ENCODE measurements around the gene SH3YL1.

SH3YL1 gene, protein sequence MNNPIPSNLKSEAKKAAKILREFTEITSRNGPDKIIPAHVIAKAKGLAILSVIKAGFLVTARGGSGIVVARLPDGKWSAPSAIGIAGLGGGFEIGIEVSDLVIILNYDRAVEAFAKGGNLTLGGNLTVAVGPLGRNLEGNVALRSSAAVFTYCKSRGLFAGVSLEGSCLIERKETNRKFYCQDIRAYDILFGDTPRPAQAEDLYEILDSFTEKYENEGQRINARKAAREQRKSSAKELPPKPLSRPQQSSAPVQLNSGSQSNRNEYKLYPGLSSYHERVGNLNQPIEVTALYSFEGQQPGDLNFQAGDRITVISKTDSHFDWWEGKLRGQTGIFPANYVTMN

DNA sequence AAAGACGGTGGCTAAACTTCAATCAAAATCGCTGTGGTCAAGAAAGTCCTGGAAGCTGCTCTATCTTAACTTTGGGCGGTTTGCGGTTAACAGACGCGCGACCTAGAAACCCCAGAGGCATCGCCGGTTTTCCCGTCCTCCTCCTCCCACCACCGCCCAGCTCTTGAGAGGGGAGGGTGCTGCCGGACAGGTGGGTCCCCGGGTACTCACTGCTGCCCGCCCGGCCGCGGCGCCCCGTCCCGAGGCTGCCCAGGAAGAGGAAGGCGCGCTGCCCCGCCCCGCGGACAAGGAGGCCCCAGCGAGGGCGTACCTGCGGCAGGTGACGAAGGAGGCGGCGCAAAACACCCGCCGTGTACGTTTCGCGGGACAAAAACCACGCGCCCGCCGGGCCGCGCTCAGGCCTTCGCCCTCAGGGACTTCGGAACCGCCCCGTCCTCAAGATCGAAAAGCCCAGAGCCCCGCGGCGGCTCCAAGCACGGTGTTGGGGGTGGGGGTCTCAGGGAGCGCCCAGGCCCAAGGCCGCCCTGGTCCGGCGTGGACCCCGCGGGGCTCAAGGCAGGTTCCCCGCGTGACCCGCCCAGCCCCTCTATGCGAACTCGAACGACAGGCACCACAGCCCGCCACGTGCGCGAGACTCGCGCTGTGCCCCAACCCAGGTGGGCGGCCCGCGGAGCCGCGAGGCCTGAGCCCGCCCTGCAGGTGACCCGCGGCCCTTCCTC, at the start of gene SH3YL1:
TSS of gene SH3YL1 (minus strand) at position 259 of the 719 bp plus-strand sequence. CDS start at position 211, 48 bp downstream.
- no peak for DNase-seq (ENCODE audit: low spot score)
- no peak for FAIRE-seq

DNA sequence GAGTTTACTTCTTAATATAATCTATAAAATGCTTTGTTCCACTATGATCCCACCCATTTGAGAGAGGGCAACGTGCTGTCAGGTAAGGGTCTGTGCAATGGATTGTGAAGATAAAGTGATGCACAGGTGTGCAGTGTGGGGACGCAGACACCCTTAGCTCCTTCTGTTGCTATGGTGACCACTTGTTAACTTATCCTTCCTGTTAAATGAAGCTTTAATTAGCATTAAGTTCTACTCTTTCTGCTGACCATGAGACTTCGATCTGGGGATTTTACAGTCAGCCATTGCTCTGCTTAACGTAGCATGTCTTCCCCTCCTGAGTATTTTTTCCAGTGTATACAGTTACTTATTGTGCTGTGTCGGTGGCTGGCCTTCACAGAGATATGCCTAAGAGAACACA, 47.2 kb upstream of the SH3YL1 start:
- DNase-seq (ENCODE audit: low spot score) (no peak), FAIRE-seq (no peak)

DNA sequence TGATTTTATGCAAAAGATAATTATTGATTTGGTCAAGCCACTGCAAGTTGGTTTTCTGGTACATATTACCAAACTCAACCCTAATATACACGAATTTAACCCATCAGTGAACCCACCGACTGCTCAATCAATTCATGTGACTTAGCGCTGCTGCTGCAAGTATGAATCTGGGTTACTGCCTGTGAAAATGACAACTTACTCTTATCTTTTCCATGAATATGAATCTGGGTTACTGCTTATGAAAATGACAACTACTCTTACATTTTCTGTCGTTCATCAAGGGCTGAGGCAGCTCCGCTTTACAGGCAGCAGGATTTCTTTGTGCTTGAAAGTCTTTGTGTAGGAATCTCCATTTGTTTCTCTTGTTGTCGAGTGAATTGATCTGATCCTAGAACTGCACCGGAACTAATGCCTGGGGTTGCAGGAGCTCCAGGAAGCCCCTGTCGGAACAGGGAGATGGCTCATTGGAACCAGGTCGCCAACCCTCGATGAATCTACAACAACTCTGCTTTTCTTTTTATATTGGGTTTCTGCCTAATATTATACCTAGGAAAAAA, 46.2 kb upstream of the SH3YL1 start:
- DNase-seq (ENCODE audit: low spot score) (no peak), FAIRE-seq (no peak)

DNA sequence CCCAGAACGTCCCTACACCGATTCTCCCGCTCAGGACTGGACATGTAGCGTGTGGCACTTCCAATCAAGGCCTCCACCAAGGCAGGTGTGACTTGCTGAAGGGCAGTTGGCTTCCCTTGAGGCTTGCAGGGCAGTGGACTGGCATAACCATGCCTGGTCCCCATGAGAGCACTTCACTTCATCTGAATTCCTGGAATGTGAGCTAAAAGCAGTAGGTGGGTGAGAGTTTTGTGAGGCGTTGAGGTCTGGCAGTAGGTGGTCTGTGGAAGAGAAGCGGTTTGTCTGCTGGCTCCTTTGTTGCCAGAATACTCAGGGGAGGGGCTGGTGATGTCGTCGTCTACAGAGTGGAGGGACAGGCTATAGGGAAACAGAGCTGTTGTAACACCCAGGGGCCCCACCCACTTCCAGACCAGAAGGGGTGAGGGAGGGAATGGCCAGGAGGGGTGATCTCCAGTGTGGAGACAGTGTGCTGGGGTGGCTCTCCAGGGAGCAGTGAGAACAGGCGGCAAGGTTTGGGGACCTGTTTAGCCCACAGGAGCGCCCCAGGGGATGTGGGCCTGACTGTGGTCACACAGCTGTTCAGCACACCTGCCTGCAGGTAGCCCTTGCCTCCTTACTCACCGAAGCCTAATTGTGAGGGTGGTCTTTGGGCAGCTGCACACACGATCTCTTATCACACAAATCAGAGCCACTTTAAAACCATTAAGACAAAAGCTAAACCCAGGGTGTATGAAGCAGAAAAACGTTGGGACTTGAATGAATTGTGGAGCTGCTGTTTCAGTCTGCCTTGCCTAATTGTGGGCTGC, 45.5 kb upstream of the SH3YL1 start:
- DNase-seq (ENCODE audit: low spot score) (no peak), FAIRE-seq (no peak)

DNA sequence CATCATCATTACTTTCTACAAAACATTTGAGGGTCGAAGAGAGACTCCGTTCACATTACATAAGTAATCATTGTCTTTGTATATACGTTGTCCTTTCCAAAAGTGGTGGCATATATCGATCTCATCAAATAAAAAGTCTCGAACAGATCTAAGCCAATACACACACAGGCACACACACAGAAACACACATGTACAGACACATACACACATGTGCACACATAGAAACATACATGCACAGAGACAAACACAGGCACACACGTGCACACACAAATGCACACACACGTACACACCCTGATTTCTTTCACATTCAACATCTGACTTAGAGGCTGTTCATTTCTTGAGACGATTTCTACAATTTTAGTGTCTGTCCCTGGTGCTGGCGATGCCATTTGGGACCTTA, 41.5 kb upstream of the SH3YL1 start:
- FAIRE-seq: no peak
- DNase-seq (ENCODE audit: low spot score): no peak

DNA sequence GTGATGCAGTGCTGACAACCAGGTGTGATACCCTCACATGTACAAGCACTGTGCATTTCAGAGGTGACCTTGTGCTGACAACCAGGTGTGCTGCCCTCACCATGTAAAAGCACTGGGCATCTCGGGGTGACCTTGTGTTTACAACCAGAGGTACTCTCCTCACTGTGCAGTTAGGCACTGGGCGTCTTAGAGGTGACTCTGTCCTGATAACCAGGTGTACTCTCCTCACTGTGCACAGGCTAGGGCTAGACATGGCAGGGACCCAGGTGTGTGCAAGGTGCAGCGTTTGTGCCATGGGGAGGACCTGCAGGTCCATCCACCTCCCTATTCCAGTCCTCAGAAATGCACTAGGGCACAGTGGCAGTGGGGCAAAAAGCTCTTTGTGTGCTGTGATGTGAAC, 32.5 kb upstream of the SH3YL1 start:
- no peak for FAIRE-seq
- no peak for DNase-seq (ENCODE audit: low spot score)

DNA sequence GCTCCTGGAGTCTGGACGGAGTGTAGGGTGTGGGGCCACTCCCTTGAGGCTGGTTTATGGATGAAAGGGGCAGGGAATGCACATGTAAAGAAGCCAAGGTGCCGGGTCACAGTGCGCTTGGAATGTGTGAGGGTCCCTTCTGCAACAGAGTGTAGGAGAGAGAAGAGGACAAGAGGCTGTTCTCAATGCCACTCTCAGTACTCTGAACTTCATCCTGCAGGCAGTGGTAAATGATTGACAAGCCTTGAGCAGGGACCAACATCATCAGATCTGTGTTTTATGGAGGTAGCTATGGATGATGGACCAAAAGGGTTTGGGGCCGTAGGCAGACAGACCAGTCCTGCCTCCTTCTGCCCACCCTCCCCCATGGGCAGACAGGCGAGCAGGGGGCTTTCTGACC, 31.3 kb upstream of the SH3YL1 start:
- FAIRE-seq (no peak), DNase-seq (ENCODE audit: low spot score) (no peak)

DNA sequence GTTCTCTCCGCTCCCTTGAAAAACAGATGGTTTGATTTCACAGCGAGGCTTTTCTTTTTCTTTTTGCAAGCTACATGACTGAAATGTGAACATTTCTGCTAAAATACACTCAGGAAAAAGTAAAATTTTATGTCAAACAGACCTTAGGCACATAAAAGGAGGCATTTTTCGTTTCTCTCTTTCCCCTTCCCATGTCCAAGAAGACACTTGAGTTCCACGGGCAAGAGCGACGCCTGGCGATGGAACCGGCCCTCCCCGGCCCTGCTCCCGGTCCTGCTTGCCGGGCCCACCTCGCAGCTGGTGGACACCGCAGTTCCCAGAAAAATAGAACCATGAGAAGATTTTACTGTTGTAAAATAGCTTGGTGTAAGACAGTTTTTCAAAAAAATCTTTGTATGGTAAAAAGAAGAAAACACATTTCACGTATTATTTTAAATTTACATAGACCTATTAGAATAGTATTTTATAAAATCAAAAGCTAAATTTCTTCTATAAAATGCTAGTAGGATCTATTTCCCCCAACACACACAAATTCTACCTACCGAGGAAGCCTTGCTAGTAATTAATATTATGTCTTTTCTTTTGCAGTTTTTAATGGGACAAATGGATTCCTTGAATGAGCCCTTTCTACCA, 26.4 kb upstream of the SH3YL1 start:
- DNase-seq (ENCODE audit: low spot score): peak; percentile 21
- FAIRE-seq: no peak

DNA sequence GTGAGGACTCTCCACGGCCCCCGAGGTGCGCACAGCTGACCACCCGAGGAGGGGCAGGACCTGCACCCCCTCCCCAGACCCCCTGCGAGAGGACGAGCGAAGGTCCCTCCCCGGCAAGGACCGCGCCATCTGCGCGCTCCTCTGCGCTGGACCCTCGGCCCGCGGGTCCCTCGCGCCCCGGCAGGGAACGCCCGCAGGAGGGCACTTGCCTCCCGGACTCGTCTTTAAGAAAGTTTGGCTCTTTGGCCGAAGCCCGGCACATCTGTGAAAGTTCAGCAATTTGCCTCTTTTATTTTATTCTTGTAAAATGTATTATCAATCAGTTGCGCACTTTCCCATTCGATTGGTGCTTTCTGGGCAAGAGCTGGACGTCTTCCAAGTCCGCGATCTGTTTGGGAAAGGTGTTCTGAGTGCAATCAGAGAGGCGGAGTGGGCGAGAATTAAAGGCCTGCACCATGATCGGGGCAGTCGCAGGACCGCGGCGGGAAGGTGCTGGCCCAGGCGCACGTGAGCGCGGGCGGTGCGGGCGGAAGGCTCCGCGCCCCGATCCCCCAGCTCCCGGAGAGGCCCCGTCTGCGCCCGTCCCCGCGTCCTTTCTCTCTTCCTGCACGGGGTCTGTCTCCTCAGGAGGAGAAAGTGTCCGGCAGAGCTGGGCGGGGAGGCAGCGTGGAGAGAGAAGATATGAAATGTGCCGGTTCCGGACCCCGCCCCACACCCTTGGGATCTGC, 25.7 kb upstream of the SH3YL1 start:
- no peak for DNase-seq (ENCODE audit: low spot score)
- no peak for FAIRE-seq

DNA sequence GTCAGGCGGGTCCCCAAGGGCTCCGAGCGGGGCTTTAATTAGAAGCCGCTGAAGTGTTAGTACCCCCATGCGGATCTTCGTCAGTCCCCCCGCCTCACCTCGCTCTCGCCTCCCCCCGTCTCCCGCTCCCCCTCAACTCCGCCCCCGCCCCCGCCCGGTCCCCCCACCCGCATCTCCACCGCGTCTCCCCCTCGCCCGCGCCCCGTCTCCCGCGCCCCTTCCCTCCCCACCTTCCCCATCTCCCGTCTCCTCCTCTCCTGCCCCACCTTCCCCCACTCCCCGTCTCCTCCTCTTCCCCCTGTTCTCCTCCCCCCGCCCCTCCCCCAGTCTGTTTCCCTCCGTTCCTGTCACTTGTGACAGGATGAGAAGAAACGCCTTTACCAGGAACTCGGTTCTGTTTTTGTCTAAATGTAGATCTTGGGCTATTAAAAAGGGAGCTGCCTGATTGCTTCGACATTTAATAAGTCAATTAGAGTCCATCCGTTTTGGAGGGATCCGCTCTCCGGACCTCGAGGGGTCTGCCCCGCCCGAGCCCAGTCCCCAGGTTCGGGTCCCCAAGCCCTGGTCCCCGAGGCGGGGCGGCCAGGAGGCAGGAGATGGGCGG, 25.0 kb upstream of the SH3YL1 start:
- DNase-seq (ENCODE audit: low spot score) (no peak), FAIRE-seq (no peak)

DNA sequence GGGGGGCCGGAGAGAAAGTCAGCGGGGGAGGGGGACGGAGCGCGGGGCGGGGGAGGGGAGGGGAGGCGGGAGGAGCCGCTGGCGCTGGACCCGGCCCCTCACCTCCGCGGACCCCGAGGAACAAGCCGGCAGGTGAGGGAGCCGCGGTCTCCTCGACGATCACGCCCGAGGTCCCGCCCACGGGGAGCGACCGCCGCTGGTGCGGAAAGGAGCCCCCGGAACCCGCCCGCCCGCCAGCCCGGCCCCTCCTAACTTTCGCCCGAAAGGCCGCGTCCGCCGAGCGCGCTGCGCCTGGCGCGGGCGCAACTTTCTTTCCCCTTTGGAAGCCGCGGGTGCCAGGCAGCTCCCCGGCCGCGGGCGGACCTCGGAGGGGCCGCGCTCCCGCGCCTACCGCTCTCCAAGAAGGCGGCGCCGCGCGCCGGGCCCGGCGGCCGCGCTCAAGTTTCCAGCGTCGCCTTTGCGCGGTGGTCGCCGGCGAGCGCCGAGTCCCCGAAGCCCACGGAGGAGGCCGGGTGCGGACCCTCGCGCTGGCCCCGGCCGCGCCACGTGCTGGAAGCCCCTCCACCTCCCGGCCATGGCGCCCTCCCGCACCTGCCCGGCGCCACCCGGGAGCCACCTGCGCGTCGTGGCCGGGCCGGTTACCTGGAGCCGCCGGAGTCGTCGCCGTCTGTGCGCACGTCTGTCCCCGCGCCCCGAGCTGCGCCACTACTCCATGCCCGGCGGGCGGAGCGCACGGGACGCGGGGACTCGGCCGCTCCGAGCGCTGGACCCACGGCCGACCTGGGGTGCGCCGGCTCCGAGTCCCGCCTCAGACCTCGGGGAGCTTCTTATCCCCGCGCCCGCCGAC, 24.3 kb upstream of the SH3YL1 start, which contains the start of gene ALKAL2:
TSS of gene ALKAL2 (minus strand) at position 181 of the 847 bp plus-strand sequence. CDS start 256 bp downstream, outside the sequence.
- no peak for DNase-seq (ENCODE audit: low spot score)
- no peak for FAIRE-seq

DNA sequence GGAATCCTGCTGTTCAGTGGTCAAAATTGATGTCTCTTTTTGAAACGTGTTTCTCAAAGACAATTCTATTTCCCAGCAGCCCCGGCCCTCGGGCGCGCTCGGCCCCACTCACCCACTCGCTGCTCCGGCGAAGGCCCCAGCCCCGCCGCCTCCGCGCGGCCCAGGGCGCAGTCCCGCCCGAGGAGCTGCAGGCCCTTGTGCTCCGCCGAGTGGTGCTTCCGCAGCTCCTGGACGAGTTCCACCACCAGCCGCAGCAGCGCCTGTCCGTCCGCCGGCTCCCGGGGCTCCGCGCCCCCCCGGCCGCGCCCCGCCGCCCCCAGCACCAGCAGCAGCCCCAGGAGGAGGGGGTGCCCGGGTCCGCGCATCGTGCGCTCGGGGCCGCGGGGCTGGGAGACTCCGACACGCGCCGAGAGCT, 23.6 kb upstream of the SH3YL1 start:
- FAIRE-seq (no peak), DNase-seq (ENCODE audit: low spot score) (no peak)

DNA sequence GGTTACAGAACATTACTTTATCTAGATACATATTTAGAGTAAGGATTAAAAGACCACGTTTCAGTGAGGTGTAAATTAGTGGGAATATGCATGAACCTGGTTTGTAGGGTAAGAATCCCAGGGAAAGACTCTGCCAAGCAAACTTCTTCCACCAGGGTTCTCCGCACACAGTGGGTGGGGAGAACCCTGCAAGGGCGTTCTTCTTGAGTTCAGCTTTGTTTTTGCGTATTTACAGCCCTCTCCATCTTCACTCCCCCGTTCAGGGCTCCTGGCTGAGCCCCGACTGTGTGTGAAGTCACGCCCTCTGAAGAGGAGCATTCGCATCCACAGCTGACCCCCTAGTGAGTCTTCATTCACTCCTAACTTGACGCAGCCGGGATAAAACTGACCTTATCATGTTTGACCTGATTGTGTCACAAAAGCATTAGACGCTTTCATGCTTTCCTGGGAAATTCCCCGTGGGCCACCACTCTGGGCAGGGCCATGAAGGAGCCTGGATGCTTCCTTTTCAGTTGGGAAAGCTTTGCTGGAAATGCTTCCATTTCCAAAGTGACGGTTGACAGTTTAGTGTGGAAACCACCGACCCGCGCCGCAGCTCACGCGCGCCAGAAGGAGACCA, 23.1 kb upstream of the SH3YL1 start:
- no peak for DNase-seq (ENCODE audit: low spot score)
- FAIRE-seq: no peak

DNA sequence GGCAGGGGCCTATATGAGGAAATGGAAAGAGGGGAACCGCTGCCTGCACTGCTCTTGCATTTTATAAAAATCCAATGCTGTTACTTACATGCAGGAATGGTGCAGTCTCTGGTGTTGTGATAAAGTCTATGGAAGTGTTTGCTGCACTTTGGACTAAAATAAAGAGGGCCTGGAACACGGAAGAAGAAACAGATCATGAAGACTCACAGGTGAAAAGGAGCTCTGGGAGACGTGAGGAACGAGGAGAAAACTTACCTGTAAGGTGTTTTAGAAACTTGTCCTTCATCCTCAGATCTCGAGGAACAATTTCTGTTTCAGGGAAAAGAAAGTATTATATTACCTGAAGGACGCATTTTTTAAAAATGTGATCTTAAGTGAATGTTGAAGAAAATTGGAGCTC, 22.2 kb upstream of the SH3YL1 start:
- no peak for DNase-seq (ENCODE audit: low spot score)
- FAIRE-seq: no peak

DNA sequence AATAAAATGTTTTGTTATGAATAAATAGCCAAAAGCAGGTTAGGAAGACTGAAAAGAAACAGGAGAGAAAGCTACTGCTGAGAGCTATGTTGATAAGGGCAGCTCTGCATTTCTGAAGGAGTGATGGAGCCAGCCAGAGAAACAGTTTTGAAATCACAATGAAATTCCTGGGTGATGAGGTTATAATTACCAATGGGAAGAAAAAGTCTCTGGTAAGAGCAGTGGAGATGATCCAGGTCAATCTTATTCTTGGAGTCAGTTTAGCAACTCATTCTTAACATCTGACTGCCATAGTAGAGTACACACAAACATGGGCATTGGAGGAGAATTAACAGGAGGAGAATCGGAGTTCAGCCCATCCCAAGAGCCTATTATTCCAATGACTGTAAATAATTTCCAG, 21.7 kb upstream of the SH3YL1 start:
- DNase-seq (ENCODE audit: low spot score) (peak; percentile 56), FAIRE-seq (no peak)

DNA sequence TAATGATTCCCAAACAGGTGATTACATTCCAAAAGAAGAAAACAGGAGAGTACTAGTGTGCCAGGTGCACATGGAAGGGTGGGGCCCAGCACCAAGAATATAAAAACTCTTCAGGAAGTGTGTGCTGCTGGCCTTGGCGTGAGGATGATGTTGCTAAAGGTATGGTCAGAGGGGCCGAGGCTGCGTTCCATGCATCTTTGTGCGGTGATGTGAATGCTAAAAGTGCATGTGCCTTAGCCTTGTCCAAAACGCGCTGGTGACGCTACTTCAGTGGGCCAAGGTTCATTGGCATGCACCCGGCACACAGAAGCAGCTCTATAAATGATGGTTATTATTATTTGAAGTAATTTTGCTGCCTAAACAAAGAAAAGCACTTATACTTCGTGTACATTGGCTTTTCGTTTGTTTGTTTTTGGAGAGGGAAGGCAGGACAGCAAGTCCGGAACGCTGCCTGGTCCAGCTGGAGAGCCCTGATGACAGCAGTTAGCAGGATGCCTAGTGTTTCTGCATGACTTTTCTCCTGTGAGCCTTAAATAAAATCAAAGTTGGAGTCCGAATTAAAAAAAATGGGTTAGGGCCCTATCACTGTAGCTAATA, 21.2 kb upstream of the SH3YL1 start:
- FAIRE-seq: no peak
- DNase-seq (ENCODE audit: low spot score): no peak

DNA sequence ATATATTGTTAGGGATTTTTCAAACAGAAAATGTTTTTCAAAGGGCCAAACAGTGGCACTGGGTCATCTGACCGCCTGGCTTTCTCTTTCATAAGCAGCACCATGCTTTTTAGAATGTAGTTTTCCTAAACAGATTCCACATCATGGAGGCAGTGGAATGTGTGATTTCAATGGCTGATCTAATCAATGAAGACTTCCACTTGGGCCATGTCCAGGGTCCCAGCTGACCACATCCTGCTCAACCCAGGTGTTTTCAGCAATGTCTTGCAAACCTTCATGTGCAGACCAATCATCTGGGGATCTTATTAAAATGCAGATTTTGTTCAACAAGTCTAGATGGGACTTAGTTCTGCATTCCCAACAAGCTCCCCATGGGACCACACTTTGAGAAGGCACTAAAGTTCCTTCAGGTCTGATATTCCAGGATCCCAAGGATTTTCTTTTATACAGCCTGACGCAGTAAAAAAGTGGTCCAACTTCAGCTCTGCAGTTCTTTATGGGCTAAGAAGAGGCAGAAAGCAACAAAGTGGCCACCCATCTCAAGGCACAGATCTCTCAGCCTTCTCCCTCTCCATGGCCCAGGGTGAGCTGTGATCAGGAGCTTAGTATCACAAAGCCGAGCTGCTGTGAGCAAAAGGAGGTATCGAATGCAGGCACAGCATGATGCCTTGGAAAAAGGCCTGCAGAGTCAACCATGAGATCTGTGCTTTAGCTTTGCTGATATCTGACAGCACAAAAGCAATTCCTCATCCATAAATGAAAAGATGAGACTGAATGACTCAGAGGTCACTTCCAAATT, 20.4 kb upstream of the SH3YL1 start:
- FAIRE-seq: no peak
- DNase-seq (ENCODE audit: low spot score): no peak
